ENCODE data around the gene SNED1.

Gene SNED1

GRCh38 chr2:241140445-241140840 lies 142.0 kb downstream of the SNED1 start:
- Histone ChIP-seq H3K27ac (ENCODE audit: low read length) (no peak overlapping the region), H3K9me2 (replicated peaks; ENCODE audit: insufficient read depth, low read length) (no peaks in the 10 kb centered on the region), H3K79me2 (ENCODE audit: low read length) (no peaks in the 10 kb centered on the region), H3K4me2 (ENCODE audit: low read depth, low read length) (no peak overlapping the region), H3K4me1 (ENCODE audit: low read length) (no peaks in the 10 kb centered on the region), H3K4me3 (ENCODE audit: low read length) (no peak overlapping the region), H2AFZ (ENCODE audit: low read length) (no peak overlapping the region), H3K9ac (ENCODE audit: low read length) (no peak overlapping the region), H3K27me3 (replicated peaks; ENCODE audit: insufficient read depth, low read length) (no peaks in the 10 kb centered on the region), H3K36me3 (replicated peaks; ENCODE audit: insufficient read depth, low read length) (no peaks in the 10 kb centered on the region), H4K20me1 (ENCODE audit: insufficient read depth, low read length) (no peaks in the 10 kb centered on the region), H3K9me3 (replicated peaks; ENCODE audit: insufficient read depth, low read length) (no peaks in the 10 kb centered on the region), H3F3A (ENCODE audit: insufficient read depth, low read length) (no peaks in the 10 kb centered on the region)
- DNase-seq: no peak
- TF ChIP-seq EZH2phosphoT487 (IDR thresholded peaks at IDR 0.05; ENCODE audit: low read length) (no peak), EZH2 (optimal IDR thresholded peaks at IDR 0.05; ENCODE audit: low read depth, low read length) (no peak)
- TF ChIP-seq, protein P1, sequence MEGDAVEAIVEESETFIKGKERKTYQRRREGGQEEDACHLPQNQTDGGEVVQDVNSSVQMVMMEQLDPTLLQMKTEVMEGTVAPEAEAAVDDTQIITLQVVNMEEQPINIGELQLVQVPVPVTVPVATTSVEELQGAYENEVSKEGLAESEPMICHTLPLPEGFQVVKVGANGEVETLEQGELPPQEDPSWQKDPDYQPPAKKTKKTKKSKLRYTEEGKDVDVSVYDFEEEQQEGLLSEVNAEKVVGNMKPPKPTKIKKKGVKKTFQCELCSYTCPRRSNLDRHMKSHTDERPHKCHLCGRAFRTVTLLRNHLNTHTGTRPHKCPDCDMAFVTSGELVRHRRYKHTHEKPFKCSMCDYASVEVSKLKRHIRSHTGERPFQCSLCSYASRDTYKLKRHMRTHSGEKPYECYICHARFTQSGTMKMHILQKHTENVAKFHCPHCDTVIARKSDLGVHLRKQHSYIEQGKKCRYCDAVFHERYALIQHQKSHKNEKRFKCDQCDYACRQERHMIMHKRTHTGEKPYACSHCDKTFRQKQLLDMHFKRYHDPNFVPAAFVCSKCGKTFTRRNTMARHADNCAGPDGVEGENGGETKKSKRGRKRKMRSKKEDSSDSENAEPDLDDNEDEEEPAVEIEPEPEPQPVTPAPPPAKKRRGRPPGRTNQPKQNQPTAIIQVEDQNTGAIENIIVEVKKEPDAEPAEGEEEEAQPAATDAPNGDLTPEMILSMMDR (IDR thresholded peaks at IDR 0.05; ENCODE audit: low read length): no peak

GRCh38 chr2:241141214-241141770 lies 142.9 kb downstream of the SNED1 start:
- H2AFZ ChIP-seq (ENCODE audit: low read length): no peak overlapping the region
- H3K9me3 ChIP-seq (replicated peaks; ENCODE audit: insufficient read depth, low read length): no peaks in the 10 kb centered on the region
- H3K27me3 ChIP-seq (replicated peaks; ENCODE audit: insufficient read depth, low read length): no peaks in the 10 kb centered on the region
- H3K9ac ChIP-seq (ENCODE audit: low read length): no peak overlapping the region
- H3K79me2 ChIP-seq (ENCODE audit: low read length): no peaks in the 10 kb centered on the region
- no peaks in the 10 kb centered on the region for H3K9me2 ChIP-seq (replicated peaks; ENCODE audit: insufficient read depth, low read length)
- DNase-seq: no peak
- H3K4me2 ChIP-seq (ENCODE audit: low read depth, low read length): no peak overlapping the region
- no peak overlapping the region for H3K4me3 ChIP-seq (ENCODE audit: low read length)
- no peaks in the 10 kb centered on the region for H3F3A ChIP-seq (ENCODE audit: insufficient read depth, low read length)
- H4K20me1 ChIP-seq (ENCODE audit: insufficient read depth, low read length): no peaks in the 10 kb centered on the region
- no peaks in the 10 kb centered on the region for H3K4me1 ChIP-seq (ENCODE audit: low read length)
- TF ChIP-seq, protein P1 (IDR thresholded peaks at IDR 0.05; ENCODE audit: low read length): no peak
- TF ChIP-seq EZH2phosphoT487 (IDR thresholded peaks at IDR 0.05; ENCODE audit: low read length) (no peak), EZH2 (optimal IDR thresholded peaks at IDR 0.05; ENCODE audit: low read depth, low read length) (no peak)
- no peak overlapping the region for H3K27ac ChIP-seq (ENCODE audit: low read length)
- H3K36me3 ChIP-seq (replicated peaks; ENCODE audit: insufficient read depth, low read length): no peaks in the 10 kb centered on the region

DNA sequence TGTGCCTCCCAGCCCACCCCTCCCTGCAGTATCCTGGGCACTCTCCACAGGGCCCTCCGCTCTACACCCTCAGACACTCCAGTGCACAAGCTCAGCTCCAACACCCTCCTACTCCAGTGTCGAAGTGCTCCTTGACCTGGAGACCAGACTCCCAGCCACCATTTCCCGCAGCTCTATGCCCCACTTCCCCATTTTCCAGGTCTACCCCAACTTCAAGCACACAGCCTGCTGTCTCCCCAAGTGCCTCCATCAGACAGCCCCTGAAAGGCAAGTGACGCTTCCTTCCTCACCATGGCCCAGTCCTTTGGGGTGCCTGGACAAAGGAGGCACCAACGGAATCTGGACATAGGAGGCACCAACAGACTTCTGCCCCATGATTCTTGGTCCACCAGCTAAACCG lies 143.6 kb downstream of the SNED1 start:
- Histone ChIP-seq H3K9me2 (replicated peaks; ENCODE audit: insufficient read depth, low read length) (no peaks in the 10 kb centered on the region), H3K79me2 (ENCODE audit: low read length) (no peaks in the 10 kb centered on the region), H3K4me2 (ENCODE audit: low read depth, low read length) (no peak overlapping the region), H3F3A (ENCODE audit: insufficient read depth, low read length) (no peaks in the 10 kb centered on the region), H4K20me1 (ENCODE audit: insufficient read depth, low read length) (no peaks in the 10 kb centered on the region), H3K36me3 (replicated peaks; ENCODE audit: insufficient read depth, low read length) (no peaks in the 10 kb centered on the region), H3K4me3 (ENCODE audit: low read length) (no peak overlapping the region), H3K4me1 (ENCODE audit: low read length) (no peaks in the 10 kb centered on the region), H3K9me3 (replicated peaks; ENCODE audit: insufficient read depth, low read length) (no peaks in the 10 kb centered on the region), H3K9ac (ENCODE audit: low read length) (no peak overlapping the region), H3K27me3 (replicated peaks; ENCODE audit: insufficient read depth, low read length) (no peaks in the 10 kb centered on the region), H2AFZ (ENCODE audit: low read length) (no peak overlapping the region), H3K27ac (ENCODE audit: low read length) (no peak overlapping the region)
- no peak for DNase-seq
- no peak for TF ChIP-seq EZH2 (optimal IDR thresholded peaks at IDR 0.05; ENCODE audit: low read depth, low read length)
- TF ChIP-seq EZH2phosphoT487 (IDR thresholded peaks at IDR 0.05; ENCODE audit: low read length): no peak
- TF ChIP-seq, protein P1 (IDR thresholded peaks at IDR 0.05; ENCODE audit: low read length): no peak
